ENCODE data around the gene BACE2.

DNA sequence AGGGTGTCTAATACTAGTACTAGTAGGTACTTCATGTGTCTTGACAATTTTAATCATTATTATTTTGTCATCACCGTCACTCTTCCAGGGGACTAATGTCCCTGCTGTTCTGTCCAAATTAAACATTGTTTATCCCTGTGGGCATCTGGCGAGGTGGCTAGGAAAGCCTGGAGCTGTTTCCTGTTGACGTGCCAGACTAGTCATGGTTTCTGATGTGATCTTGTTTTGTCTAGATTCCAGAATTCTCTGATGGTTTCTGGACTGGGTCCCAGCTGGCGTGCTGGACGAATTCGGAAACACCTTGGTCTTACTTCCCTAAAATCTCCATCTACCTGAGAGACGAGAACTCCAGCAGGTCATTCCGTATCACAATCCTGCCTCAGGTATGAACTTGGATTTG is 82.6 kb downstream of the BACE2 start:
- no peak for TF ChIP-seq CTCF (conservative IDR thresholded peaks at IDR 0.05; ENCODE audit: low read length)
- TF ChIP-seq EZH2phosphoT487 (IDR thresholded peaks at IDR 0.05; ENCODE audit: borderline replicate concordance, low read depth, low read length): no peak

Data from OCI-LY7 (cell line).